ENCODE results near the gene ZC3H11A. TPM values are rescaled to one million over a fixed set of nuclear protein-coding genes. Genes with fewer than 3 reads are reported as not detected.
"Not testable (repeated sequence)": the region's sequence is repeated elsewhere in the genome, so short reads cannot be mapped to it uniquely, and the experiment has no call there.

ZC3H11A gene
- total and polyA plus RNA-seq, 3 donors from 2014 or later = 84.5 to 133 (median 128) TPM

- H3K36me3 ChIP-seq (ENCODE audit: low read depth, missing control alignments) = no peaks in the 10 kb centered on the region
- no peak overlapping the region for H3K27ac ChIP-seq
- DNase-seq = no peak
- 81 to 95% methylated on average over 4 of the region's 4 CpGs for WGBS, 2 donors
- H3K4me1 ChIP-seq = peaks cover 2% of the 10 kb centered on the region
- intact Hi-C loops (cut with DNase I; ENCODE audit: low total_unique reads) = no loop called here
- H3K9me3 ChIP-seq = no peaks in the 10 kb centered on the region
- TF ChIP-seq POLR2A (IDR thresholded peaks at IDR 0.05) (no peak), CTCF (IDR thresholded peaks at IDR 0.05) (no peak)
- H3K27me3 ChIP-seq = no peaks in the 10 kb centered on the region
- no peak overlapping the region for H3K4me3 ChIP-seq
Observed at GRCh38 chr1:203756036-203756435, 39.4 kb upstream of the ZC3H11A start.

GRCh38 chr1:203758749-203759148 lies 36.7 kb upstream of the ZC3H11A start:
- H3K36me3 ChIP-seq (ENCODE audit: low read depth, missing control alignments); H3K27ac ChIP-seq; H3K27me3 ChIP-seq; intact Hi-C loops (cut with DNase I; ENCODE audit: low total_unique reads); H3K4me3 ChIP-seq; H3K9me3 ChIP-seq; DNase-seq; H3K4me1 ChIP-seq: not testable (repeated sequence)
- 67 to 90% methylated on average over 2 of the region's 2 CpGs for WGBS, 2 donors

DNA sequence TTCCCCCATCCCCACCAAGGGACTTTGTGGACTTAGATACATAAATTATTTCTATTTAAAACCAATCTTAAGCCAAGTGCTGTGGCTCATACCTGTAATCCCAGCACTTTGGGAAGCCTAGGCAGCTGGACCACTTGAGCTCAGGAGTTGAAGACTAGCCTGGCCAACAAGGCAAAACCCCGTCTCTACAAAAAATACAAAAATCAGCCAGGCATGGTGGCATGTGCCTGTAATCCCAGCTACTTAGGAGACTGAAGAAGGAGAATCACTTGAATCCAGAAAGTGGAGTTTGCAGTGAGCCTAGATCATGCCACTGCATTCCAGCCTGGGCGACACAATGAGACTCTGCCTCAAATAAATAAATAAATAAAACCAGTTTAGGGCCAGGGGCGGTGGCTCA lies 34.9 kb upstream of the ZC3H11A start:
- H3K27me3 ChIP-seq = no peaks in the 10 kb centered on the region
- intact Hi-C loops (cut with DNase I; ENCODE audit: low total_unique reads) = no loop called here
- H3K4me3 ChIP-seq = no peak overlapping the region
- no peak for TF ChIP-seq POLR2A (IDR thresholded peaks at IDR 0.05)
- no peak for TF ChIP-seq CTCF (IDR thresholded peaks at IDR 0.05)
- H3K9me3 ChIP-seq = no peaks in the 10 kb centered on the region
- no peak for DNase-seq
- no peaks in the 10 kb centered on the region for H3K4me1 ChIP-seq
- 88 to 91% methylated on average over 3 of the region's 3 CpGs for WGBS, 2 donors
- no peaks in the 10 kb centered on the region for H3K36me3 ChIP-seq (ENCODE audit: low read depth, missing control alignments)
- H3K27ac ChIP-seq = no peak overlapping the region

- H3K27me3 ChIP-seq; H3K4me1 ChIP-seq; H3K4me3 ChIP-seq; H3K36me3 ChIP-seq (ENCODE audit: low read depth, missing control alignments); H3K9me3 ChIP-seq; DNase-seq; H3K27ac ChIP-seq; intact Hi-C loops (cut with DNase I; ENCODE audit: low total_unique reads): not testable (repeated sequence)
- 77 to 85% methylated on average over 7 of the region's 7 CpGs for WGBS, 2 donors
Observed at GRCh38 chr1:203761958-203762357, 33.5 kb upstream of the ZC3H11A start.

DNA sequence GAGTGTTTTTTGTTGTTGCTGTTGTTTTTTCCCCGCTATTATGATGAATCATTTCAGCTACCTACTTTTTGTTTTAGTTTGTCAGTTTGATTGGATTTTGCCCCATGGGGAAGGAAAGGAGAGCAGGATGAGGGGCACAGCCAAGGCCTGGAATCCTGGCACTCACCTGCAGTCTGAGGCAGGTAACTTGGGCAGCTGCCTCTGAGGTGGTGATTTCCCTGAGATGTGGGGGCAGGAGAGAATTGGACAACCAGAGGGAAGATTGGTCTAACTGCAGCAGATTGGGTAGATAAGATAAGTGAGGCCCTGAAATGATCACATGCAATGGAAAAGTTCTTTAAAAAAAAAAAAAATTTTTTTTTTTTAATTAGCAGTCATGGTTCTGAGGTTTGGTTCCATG lies 31.9 kb upstream of the ZC3H11A start:
- intact Hi-C loops (cut with DNase I; ENCODE audit: low total_unique reads) = no loop called here
- no peak for DNase-seq
- Histone ChIP-seq H3K27me3 (no peaks in the 10 kb centered on the region), H3K4me3 (no peak overlapping the region), H3K27ac (no peak overlapping the region), H3K9me3 (no peaks in the 10 kb centered on the region), H3K4me1 (no peaks in the 10 kb centered on the region), H3K36me3 (ENCODE audit: low read depth, missing control alignments) (no peaks in the 10 kb centered on the region)
- 100% methylated on average over 1 of the region's 1 CpG for WGBS, 2 donors
- TF ChIP-seq CTCF (IDR thresholded peaks at IDR 0.05) = no peak

- Histone ChIP-seq H3K4me3 (no peak overlapping the region), H3K4me1 (no peaks in the 10 kb centered on the region), H3K9me3 (no peaks in the 10 kb centered on the region), H3K27me3 (no peaks in the 10 kb centered on the region), H3K36me3 (ENCODE audit: low read depth, missing control alignments) (no peaks in the 10 kb centered on the region), H3K27ac (no peak overlapping the region)
- DNase-seq = no peak
- TF ChIP-seq POLR2A (IDR thresholded peaks at IDR 0.05) = no peak
- no peak for TF ChIP-seq CTCF (IDR thresholded peaks at IDR 0.05)
- intact Hi-C loops (cut with DNase I; ENCODE audit: low total_unique reads) = no loop called here
- WGBS, 2 donors = 67 to 88% methylated on average over 3 of the region's 3 CpGs
Observed at GRCh38 chr1:203764105-203765028, 31.1 kb upstream of the ZC3H11A start.
